Head of caudate nucleus (tissue), 42 donors: ENCODE results near the gene MAP10.

Experiments used
- DNase-seq, 42 donors: peaks; one replicate each; pipeline versions ENCODE4 v3.0.0 to v3.0.0-alpha.2; 2020 to 2021; ENCODE audit warnings: mixed read lengths in 7 of 42
- intact Hi-C: fragments of 100-400 bp; cut with DNase I; formaldehyde crosslinking; loops from one replicate; pipeline ENCODE4 v1.15.0; 2022

The MAP10 gene

GRCh38 chr1:232792949-232793348, 12.3 kb upstream of the MAP10 start:
- DNase-seq = no peak
- intact Hi-C loops = no loop called here

GRCh38 chr1:232793944-232794343, 11.3 kb upstream of the MAP10 start:
- intact Hi-C loops = no loop called here
- DNase-seq = no peak

- intact Hi-C loops = no loop called here
- no peak for DNase-seq
These were observed 9.6 kb upstream of the MAP10 start for GRCh38 chr1:232795497-232796053.

- DNase-seq = no peak
- intact Hi-C loops = no loop called here
These were observed 7.2 kb upstream of the MAP10 start for GRCh38 chr1:232797856-232798510.

GRCh38 chr1:232798920-232799319, 6.3 kb upstream of the MAP10 start:
- intact Hi-C loops = no loop called here
- DNase-seq = no peak

GRCh38 chr1:232806186-232806510, 932 bp downstream of the MAP10 start:
- DNase-seq = no peak
- intact Hi-C loops = loop anchor here (5.0 kb wide), 1 partner anchor 174 kb away; the partner anchor contains the start of gene SIPA1L2

- intact Hi-C loops = no loop called here
- no peak for DNase-seq
These were observed 5.6 kb downstream of the MAP10 start for GRCh38 chr1:232810856-232811255.

GRCh38 chr1:232812560-232812959, 7.3 kb downstream of the MAP10 start:
- DNase-seq = no peak
- intact Hi-C loops = no loop called here

GRCh38 chr1:232813097-232813496, 7.9 kb downstream of the MAP10 start:
- DNase-seq = no peak
- intact Hi-C loops = no loop called here

- intact Hi-C loops = no loop called here
- DNase-seq = no peak
These were observed 8.5 kb downstream of the MAP10 start for GRCh38 chr1:232813760-232814159.

GRCh38 chr1:232816324-232816723, 11.1 kb downstream of the MAP10 start:
- no peak for DNase-seq
- intact Hi-C loops = no loop called here

GRCh38 chr1:232818040-232818439, 12.8 kb downstream of the MAP10 start:
- intact Hi-C loops = no loop called here
- no peak for DNase-seq

- intact Hi-C loops = no loop called here
- DNase-seq = no peak
These were observed 15.2 kb downstream of the MAP10 start for GRCh38 chr1:232820431-232820830.

GRCh38 chr1:232822530-232822929, 17.3 kb downstream of the MAP10 start:
- no peak for DNase-seq
- intact Hi-C loops = no loop called here

GRCh38 chr1:232826318-232826717, 21.1 kb downstream of the MAP10 start:
- DNase-seq = no peak
- intact Hi-C loops = no loop called here

GRCh38 chr1:232830661-232831060, 25.4 kb downstream of the MAP10 start:
- DNase-seq = no peak
- intact Hi-C loops = no loop called here

GRCh38 chr1:232831895-232832294, 26.7 kb downstream of the MAP10 start:
- DNase-seq = no peak
- intact Hi-C loops = no loop called here

- intact Hi-C loops = no loop called here
- no peak for DNase-seq
These were observed 28.9 kb downstream of the MAP10 start for GRCh38 chr1:232834066-232834465.

GRCh38 chr1:232835166-232835565, 29.9 kb downstream of the MAP10 start:
- DNase-seq = no peak
- intact Hi-C loops = no loop called here

GRCh38 chr1:232837087-232837486, 31.9 kb downstream of the MAP10 start:
- DNase-seq = no peak
- intact Hi-C loops = no loop called here

- no peak for DNase-seq
- intact Hi-C loops = no loop called here
These were observed 36.8 kb downstream of the MAP10 start for GRCh38 chr1:232841823-232842565.
